ENCODE results near the gene TWIST2. TPM values are rescaled to one million over a fixed set of nuclear protein-coding genes. Genes with fewer than 3 reads are reported as not detected.

Gene TWIST2
- total RNA-seq, 1 donor from 2014 or later: 8.4 TPM

DNA sequence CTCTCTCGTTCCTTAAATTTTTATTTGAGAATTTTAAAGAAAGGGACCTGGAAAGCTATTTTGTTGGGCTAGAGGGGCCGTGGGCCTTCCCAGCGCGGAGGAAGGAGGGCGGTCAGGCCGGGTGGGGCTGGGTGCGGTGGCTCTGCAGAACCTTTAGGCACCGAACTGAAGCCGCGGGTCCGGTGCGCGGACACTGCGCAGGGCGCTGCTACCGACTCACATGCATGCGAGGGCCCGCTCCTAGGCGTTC lies 1.6 kb upstream of the TWIST2 start:
- ATAC-seq: no peak
- TF ChIP-seq, protein P1, sequence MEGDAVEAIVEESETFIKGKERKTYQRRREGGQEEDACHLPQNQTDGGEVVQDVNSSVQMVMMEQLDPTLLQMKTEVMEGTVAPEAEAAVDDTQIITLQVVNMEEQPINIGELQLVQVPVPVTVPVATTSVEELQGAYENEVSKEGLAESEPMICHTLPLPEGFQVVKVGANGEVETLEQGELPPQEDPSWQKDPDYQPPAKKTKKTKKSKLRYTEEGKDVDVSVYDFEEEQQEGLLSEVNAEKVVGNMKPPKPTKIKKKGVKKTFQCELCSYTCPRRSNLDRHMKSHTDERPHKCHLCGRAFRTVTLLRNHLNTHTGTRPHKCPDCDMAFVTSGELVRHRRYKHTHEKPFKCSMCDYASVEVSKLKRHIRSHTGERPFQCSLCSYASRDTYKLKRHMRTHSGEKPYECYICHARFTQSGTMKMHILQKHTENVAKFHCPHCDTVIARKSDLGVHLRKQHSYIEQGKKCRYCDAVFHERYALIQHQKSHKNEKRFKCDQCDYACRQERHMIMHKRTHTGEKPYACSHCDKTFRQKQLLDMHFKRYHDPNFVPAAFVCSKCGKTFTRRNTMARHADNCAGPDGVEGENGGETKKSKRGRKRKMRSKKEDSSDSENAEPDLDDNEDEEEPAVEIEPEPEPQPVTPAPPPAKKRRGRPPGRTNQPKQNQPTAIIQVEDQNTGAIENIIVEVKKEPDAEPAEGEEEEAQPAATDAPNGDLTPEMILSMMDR (IDR thresholded peaks at IDR 0.05): no peak
- H3K27me3 ChIP-seq (ENCODE audit: low read depth): peaks cover 64% of the 10 kb centered on the region
- H3K4me1 ChIP-seq: peaks cover 13% of the 10 kb centered on the region
- intact Hi-C loops (cut with DNase I): no loop called here
- H3K4me3 ChIP-seq: peak overlapping the region; percentile 63
- no peak for DNase-seq
- H3K27ac ChIP-seq: no peak overlapping the region
- no peaks in the 10 kb centered on the region for H3K36me3 ChIP-seq
- H3K9me3 ChIP-seq: no peaks in the 10 kb centered on the region

DNA sequence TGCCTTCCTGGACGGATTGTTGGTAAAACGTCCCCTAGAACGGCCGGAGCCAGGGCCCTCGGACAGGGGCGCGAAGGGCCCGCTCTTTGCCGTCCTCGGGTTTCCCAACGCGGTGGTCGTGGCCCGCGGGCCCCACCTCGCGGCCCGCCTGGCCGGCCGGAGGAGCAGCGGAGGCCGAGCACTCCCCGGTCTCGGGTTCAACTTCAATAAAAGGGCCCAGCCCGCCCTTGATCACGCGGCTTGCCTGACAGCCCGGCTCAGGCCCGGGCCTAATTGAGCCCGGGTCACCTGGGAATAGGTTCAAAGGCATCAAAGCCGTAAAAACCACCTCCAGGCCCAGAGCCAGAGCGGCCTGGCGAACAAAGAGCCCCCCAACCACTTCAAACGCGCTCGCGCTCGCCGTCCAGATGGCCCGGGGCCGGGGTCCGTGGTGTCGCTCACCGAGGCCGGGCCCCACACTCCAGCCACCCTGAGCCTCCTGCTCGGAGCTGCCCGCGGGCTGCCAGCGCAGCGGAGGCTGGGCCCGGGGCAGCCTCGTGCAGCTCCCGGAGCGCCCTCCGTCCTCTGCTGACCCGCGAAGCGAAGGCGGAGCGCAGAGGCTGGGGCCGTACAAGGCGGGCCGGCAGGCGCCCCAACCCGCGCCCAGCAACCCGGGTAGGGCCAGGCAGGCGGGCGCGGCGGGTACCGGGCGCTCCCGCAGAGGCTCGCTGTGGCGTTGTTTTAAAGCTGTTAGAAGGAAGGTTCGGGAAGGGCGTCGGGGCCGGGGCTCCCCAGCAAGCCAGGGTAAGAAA lies 1.1 kb upstream of the TWIST2 start:
- Histone ChIP-seq H3K9me3 (no peaks in the 10 kb centered on the region), H3K4me3 (peak overlapping the region; percentile 63), H3K4me1 (peaks cover 15% of the 10 kb centered on the region), H3K27me3 (ENCODE audit: low read depth) (peaks cover 69% of the 10 kb centered on the region), H3K36me3 (no peaks in the 10 kb centered on the region), H3K27ac (peak overlapping the region; percentile 64)
- ATAC-seq (peak; percentile 77 to 79), DNase-seq (peak; percentile 50)
- TF ChIP-seq, protein P1 (IDR thresholded peaks at IDR 0.05): no peak
- intact Hi-C loops (cut with DNase I): no loop called here

DNA sequence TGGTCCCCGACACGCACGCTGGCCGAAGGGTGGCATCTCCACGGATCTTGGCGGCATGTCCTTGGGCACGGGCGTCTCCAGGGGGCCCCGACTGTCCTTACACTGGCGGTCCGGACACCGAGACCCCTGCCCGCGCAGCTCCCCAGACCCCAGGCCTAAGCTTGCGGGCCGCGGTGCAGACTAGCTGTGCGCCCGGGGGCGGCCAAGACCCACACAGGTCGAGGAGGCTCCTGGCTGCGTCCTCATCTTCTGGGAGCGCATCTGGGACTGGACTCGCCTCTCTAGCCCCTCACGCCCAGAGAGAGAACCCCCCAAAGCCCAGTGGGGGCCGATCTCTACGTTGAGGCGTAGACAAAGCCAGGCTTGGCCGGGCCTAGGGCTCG lies 475 bp upstream of the TWIST2 start:
- DNase-seq: no peak
- TF ChIP-seq, protein P1 (IDR thresholded peaks at IDR 0.05): no peak

DNA sequence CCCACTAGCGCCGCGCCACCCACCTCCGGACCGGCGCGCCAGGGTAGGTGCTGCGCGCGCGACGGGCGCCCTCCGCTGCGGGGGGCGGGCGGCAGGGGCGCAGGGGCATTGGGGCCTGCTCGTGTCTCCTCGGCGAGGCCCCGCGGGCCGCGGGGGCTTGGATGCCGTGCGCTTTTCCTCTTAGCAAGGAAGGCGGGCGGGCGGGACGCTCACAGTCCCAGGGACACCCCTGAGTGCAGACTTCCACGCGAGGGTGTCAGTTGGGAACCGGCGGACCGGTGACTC lies 748 bp downstream of the TWIST2 start:
- peaks cover 15% of the 10 kb centered on the region for H3K4me1 ChIP-seq
- peak overlapping the region; percentile 63 for H3K4me3 ChIP-seq
- no peaks in the 10 kb centered on the region for H3K36me3 ChIP-seq
- no peaks in the 10 kb centered on the region for H3K9me3 ChIP-seq
- ATAC-seq (peak in 1 of 2 donors; percentile 24), DNase-seq (no peak)
- intact Hi-C loops (cut with DNase I): no loop called here
- H3K27ac ChIP-seq: peak overlapping the region; percentile 64
- H3K27me3 ChIP-seq (ENCODE audit: low read depth): peaks cover 67% of the 10 kb centered on the region
- TF ChIP-seq, protein P1 (IDR thresholded peaks at IDR 0.05): no peak

More for the DNA sequence above, 475 bp upstream of the TWIST2 start:
- peak in 1 of 2 donors; percentile 11 for ATAC-seq
- H3K27me3 ChIP-seq (ENCODE audit: low read depth): peaks cover 70% of the 10 kb centered on the region
- intact Hi-C loops (cut with DNase I): no loop called here
- H3K4me1 ChIP-seq: peaks cover 15% of the 10 kb centered on the region
- no peaks in the 10 kb centered on the region for H3K36me3 ChIP-seq
- H3K9me3 ChIP-seq: no peaks in the 10 kb centered on the region
- H3K27ac ChIP-seq: peak overlapping the region; percentile 64
- H3K4me3 ChIP-seq: peak overlapping the region; percentile 63

DNA sequence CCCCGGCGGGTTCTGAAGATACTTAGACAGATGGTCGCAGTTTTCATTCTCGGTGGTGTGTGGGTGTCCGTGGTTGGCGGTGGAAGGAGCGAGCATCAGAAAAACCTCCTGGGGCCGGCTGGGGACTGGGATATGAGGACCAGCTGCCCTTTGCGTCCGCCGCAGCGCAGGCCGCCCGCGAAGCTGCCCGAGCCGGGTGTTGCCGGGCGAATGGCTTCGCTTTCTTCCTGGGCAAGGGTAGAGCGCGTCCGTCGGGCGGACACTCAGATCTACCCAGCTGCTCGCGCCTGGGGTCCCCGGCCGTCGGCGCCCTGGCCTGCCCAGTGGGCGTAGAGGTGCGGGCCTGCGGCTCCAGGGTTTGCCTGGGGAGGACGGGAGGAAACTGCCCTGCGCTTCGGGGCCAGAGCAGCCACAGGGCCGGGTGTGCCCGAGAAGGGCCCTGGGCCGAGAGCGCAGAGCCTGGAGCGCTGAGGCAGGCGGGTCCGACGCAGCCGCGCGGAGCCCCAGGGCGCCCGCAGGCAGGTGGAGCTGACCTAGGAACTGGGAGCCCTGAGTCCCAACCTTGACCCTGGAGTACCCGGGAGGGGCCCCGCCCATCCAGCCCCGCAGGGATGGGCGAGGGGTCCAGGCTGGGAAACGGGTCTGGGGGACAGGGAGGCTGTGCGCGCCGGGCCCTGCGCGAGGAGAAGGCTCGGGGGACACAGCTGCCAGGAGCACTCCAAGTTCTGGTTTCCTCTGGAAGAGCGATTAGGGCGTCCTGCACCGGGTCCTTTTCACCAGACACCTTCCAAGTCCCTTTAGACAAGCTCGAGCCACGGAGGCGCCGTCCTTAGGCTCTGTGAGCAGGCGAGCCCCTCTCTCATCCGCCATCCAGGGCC lies 1.3 kb downstream of the TWIST2 start:
- TF ChIP-seq, protein P1 (IDR thresholded peaks at IDR 0.05): no peak
- Histone ChIP-seq H3K4me3 (peak overlapping the region; percentile 63), H3K27me3 (ENCODE audit: low read depth) (peaks cover 66% of the 10 kb centered on the region), H3K27ac (peak overlapping the region; percentile 64), H3K9me3 (no peaks in the 10 kb centered on the region), H3K36me3 (no peaks in the 10 kb centered on the region), H3K4me1 (peaks cover 15% of the 10 kb centered on the region)
- intact Hi-C loops (cut with DNase I): no loop called here
- ATAC-seq: peak; percentile 16 to 29
- no peak for DNase-seq
